Endothelial cell of umbilical vein (primary cell): Measurements from ENCODE around the gene MFRP. TPM values are rescaled to one million over a fixed set of nuclear protein-coding genes. Genes with fewer than 3 reads are reported as not detected.

Experiments used
- BruUV-seq: library from RNA; stranded (reverse); fragments of 400-500 nt; replicated peaks from 2 replicates; lab custom pipeline; 2021; lab: Mats Ljungman, UMichigan
- CTCF ChIA-PET: fragments of 300-600, 350-600 bp; sonication (Branson Sonifier 250); formaldehyde crosslinking; loops from one replicate; lab custom pipeline; 2021; ENCODE audit warnings: antibody characterized with exemption, inconsistent platforms; lab: Charles Lee
- POLR2A ChIA-PET: fragments of 300-600, 350-600 bp; sonication (Branson Sonifier 250); formaldehyde crosslinking; loops from one replicate; lab custom pipeline; 2021; ENCODE audit warnings: antibody characterized with exemption, inconsistent platforms; lab: Charles Lee
- DNase-seq: peaks from one replicate; pipeline ENCODE4 v3.0.0-alpha.2; 2011; ENCODE audit warnings: low read depth, low spot score
- FAIRE-seq: peaks from 2 replicates; lab custom pipeline; 2011; peaks lifted over from hg19 to GRCh38; lab: Jason Lieb, UNC
- H2AFZ ChIP-seq: 2 replicates; pipeline ENCODE4 v1.6.0; 2012; ENCODE audit warnings: low read depth, low read length, control low read depth, inconsistent platforms
- H3K27ac ChIP-seq: 2 replicates; pipeline ENCODE4 v1.5.1; 2011; ENCODE audit warnings: low read depth, mild to moderate bottlenecking, control low read depth, low read length, moderate library complexity; ENCODE audit not compliant: insufficient read depth
- H3K27me3 ChIP-seq, 2 experiments: 2 replicates each; pipeline versions ENCODE4 v1.6.0 to v1.6.1; 2011; ENCODE audit warnings: low read length in 2 of 2, mixed read lengths in 1 of 2; ENCODE audit not compliant: control insufficient read depth in 2 of 2, insufficient read depth in 2 of 2
- H3K36me3 ChIP-seq, 2 experiments: 2 replicates in 1 of 2; 3 replicates in 1 of 2; pipeline ENCODE4 v1.5.1; 2011; ENCODE audit warnings: low read length in 2 of 2, mild to moderate bottlenecking in 1 of 2, moderate library complexity in 1 of 2; ENCODE audit not compliant: control insufficient read depth in 2 of 2, insufficient read depth in 2 of 2; ENCODE audit errors: extremely low read depth in 1 of 2
- H3K4me1 ChIP-seq: 3 replicates; pipeline ENCODE4 v1.5.1; 2011; ENCODE audit warnings: mild to moderate bottlenecking, low read length; ENCODE audit not compliant: control insufficient read depth, insufficient read depth; ENCODE audit errors: extremely low read depth
- H3K4me2 ChIP-seq: 2 replicates; pipeline ENCODE4 v1.6.1; 2011; ENCODE audit warnings: low read length, control low read depth, mixed read lengths; ENCODE audit not compliant: insufficient read depth
- H3K4me3 ChIP-seq, 3 experiments: fragments of 200-600 bp in 1 of 3; sonication (generic), shearing (Covaris generic) in 1 of 3; replicated peaks in 1 of 3; 2 replicates each; pipeline ENCODE4 v1.5.1; 2011 to 2016; ENCODE audit warnings: control low read depth in 3 of 3, low read length in 3 of 3, mild to moderate bottlenecking in 2 of 3, inconsistent platforms in 1 of 3, low read depth in 1 of 3, moderate library complexity in 1 of 3; ENCODE audit not compliant: insufficient read depth in 1 of 3
- H3K79me2 ChIP-seq: 2 replicates; pipeline ENCODE4 v1.6.0; 2012; ENCODE audit warnings: low read length, inconsistent platforms; ENCODE audit not compliant: control insufficient read depth, insufficient read depth
- H3K9ac ChIP-seq: replicated peaks from 2 replicates; pipeline ENCODE3; 2011; ENCODE audit warnings: low read length, control low read depth; ENCODE audit not compliant: insufficient read depth; ENCODE audit errors: extremely low read depth
- H3K9me1 ChIP-seq: replicated peaks from 3 replicates; pipeline ENCODE4 v1.6.0; 2011; ENCODE audit warnings: mild to moderate bottlenecking, low read length; ENCODE audit not compliant: control insufficient read depth, insufficient read depth; ENCODE audit errors: extremely low read depth
- H3K9me3 ChIP-seq: replicated peaks from 2 replicates; pipeline ENCODE4 v1.5.1; 2012; ENCODE audit warnings: low read length, inconsistent platforms; ENCODE audit not compliant: control insufficient read depth, insufficient read depth
- H4K20me1 ChIP-seq: replicated peaks from 2 replicates; pipeline ENCODE3; 2011; ENCODE audit warnings: mild to moderate bottlenecking, low read length; ENCODE audit not compliant: control insufficient read depth, insufficient read depth; ENCODE audit errors: extremely low read depth
- CTCF ChIP-seq, 2 donors: IDR thresholded peaks; 1 replicate in 1 of 2; 2 replicates in 1 of 2; pipeline ENCODE4 v1.5.1; 2011; ENCODE audit warnings: low read length in 2 of 2, mild to moderate bottlenecking in 2 of 2, moderate library complexity in 2 of 2, control low read depth in 1 of 2, inconsistent platforms in 1 of 2, low read depth in 1 of 2; ENCODE audit not compliant: insufficient read depth in 1 of 2; ENCODE audit errors: extremely low read depth in 1 of 2
- FOS ChIP-seq: IDR thresholded peaks from 2 replicates; pipeline ENCODE4 v1.6.1; 2011; ENCODE audit warnings: mild to moderate bottlenecking, low read length, moderate library complexity, borderline replicate concordance; ENCODE audit not compliant: insufficient read depth
- MAX ChIP-seq: IDR thresholded peaks from 2 replicates; pipeline ENCODE4 v1.6.1; 2011; ENCODE audit not compliant: insufficient read depth, insufficient read length
- MYC ChIP-seq: IDR thresholded peaks from one replicate; pipeline ENCODE4 v1.6.1; 2011; ENCODE audit warnings: mild to moderate bottlenecking, low read depth, low read length
- POLR2AphosphoS5 ChIP-seq: IDR thresholded peaks from 2 replicates; pipeline ENCODE4 v1.6.1; 2012; ENCODE audit warnings: low read depth, mild to moderate bottlenecking, control low read depth, low read length, moderate library complexity; ENCODE audit not compliant: insufficient read depth
- dilution Hi-C: fragments of 300-500 bp; cut with MboI; formaldehyde crosslinking; loops from one replicate; pipeline ENCODE4 v1.15.0; 2019; ENCODE audit warnings: low sequenced_read_pairs; ENCODE audit not compliant: extremely low pct_ligation_motif_present
- intact Hi-C: fragments of 100-400 bp; cut with micrococcal nuclease; formaldehyde crosslinking; loops from one replicate; pipeline ENCODE4 v1.10.0; 2022
- polyA plus RNA-seq, 4 experiments: library from polyadenylated mRNA; depleted of rRNA in 3 of 4; stranded (reverse) in 3 of 4; unstranded in 1 of 4; fragments of >200 nt; gene quantifications; 2 replicates each; pipeline versions ENCODE4 v1.2.1 to v1.2.3, GENCODE V29; 2011 to 2012; ENCODE audit warnings: missing spikeins in 1 of 4
- total RNA-seq: library from RNA; stranded (reverse); gene quantifications from 2 replicates; pipeline ENCODE4 v1.2.3, GENCODE V29; 2021

Gene MFRP
- total and polyA plus RNA-seq, 2 donors (not counting 3 experiments of a cell fraction or from before 2014, with no cell fraction given) = 0.08 TPM; not detected in 1

DNA sequence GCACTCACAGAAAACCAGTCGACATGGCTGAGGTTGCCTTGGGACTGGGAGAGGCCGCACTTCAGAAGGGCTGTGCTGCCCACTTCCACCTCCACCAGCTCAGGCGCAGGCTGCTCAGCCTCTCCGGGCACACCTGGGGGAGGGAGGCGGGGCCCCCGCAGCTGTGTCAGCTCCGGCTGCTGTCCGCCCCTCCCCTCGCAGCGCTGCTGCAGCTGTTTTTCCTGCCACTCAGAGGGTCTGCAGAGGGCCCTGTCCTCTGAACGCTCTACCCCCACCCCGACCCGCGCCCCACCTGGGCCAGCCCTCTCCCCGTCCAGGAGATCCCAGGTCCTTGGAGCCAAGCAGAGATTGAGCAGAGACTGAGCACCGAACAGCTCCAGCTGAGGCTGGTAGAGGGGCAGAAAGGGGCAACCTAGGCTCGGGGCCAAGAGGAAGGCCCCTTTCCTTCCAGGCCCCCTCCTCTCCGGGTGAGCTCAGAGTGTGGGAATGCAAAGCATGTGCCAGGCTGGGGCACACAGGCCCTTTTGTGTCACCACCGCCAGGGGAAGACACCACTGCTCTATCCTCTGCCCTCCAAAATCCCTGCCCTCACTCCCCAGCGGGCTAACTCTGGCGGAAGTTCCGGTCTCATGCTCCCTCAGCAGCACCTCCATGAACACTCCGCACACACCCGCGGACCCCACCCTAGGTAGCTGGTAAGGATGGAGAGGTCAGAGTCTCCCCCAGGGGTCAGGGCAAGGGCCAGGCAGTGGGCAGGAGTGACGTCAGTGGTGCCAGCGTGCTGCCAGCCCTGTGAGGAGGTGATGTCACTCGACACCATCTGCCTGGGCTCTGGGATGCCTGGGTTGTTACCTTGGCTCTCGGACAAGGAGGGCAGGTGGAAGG, 31.1 kb downstream of the MFRP start:
- intact Hi-C loops = loop anchor here (1.0 to 5.0 kb wide), 3 partner anchors 8 to 403 kb away; partner anchors contain the start of gene VPS11
- POLR2A ChIA-PET = interaction anchor here (1.0 to 1.1 kb wide), 2 partner anchors 9 to 23 kb away, joined by 4 to 6 read pairs; no protein-coding TSS in a partner anchor

More for the DNA sequence above, 31.1 kb downstream of the MFRP start:
- H3K4me2 ChIP-seq = peak overlapping the region; percentile 62
- peak overlapping the region; percentile 80 for H3K27ac ChIP-seq
- no peak overlapping the region for H2AFZ ChIP-seq
- DNase-seq (peak; percentile 49), FAIRE-seq (peak; percentile 77)
- no peaks in the 10 kb centered on the region for H4K20me1 ChIP-seq
- CTCF ChIA-PET = interaction anchor here (0.7 to 15.9 kb wide), 7 partner anchors 8 to 59 kb away, joined by 3 to 301 read pairs (median 5); partner anchors contain the start of genes C1QTNF5 and RNF26
- H3K36me3 ChIP-seq = peaks cover 14 to 40% of the 10 kb centered on the region in 2 experiments
- TF ChIP-seq POLR2AphosphoS5 (peak; percentile 36), FOS (peak; percentile 42), MAX (no peak), CTCF (IDR thresholded peaks at IDR 0.05; ENCODE audit: extremely low read depth in 1 of 2, insufficient read depth in 1 of 2, low read depth in 1 of 2, low read length in 2 of 2) (peak; percentile 16 to 46), MYC (no peak)
- H3K9me1 ChIP-seq = no peaks in the 10 kb centered on the region
- peak overlapping the region; percentile 81 for H3K9ac ChIP-seq
- H3K27me3 ChIP-seq = no peaks in the 10 kb centered on the region
- peaks cover 64% of the 10 kb centered on the region for H3K79me2 ChIP-seq
- peak overlapping the region; percentile 87 to 93 (median 89) for H3K4me3 ChIP-seq
- peaks cover 44% of the 10 kb centered on the region for H3K4me1 ChIP-seq
- no peaks in the 10 kb centered on the region for H3K9me3 ChIP-seq
- no TSS peak for BruUV-seq
- dilution Hi-C loops = no loop called here
